Stimulated activated CD4-positive, alpha-beta T cell treated with anti-CD3 and anti-CD28 coated beads, Interleukin-4, amount 100 ng/mL, for 4 hours (primary cell): Measurements from ENCODE around the gene ZSCAN5B.
"Not testable (repeated sequence)": the region's sequence is repeated elsewhere in the genome, so short reads cannot be mapped to it uniquely, and the experiment has no call there.

ENCODE experiments used
- DNase-seq, 2 experiments: peaks; one replicate each; pipeline ENCODE4 v3.0.0-alpha.2; 2020

ZSCAN5B gene

DNA sequence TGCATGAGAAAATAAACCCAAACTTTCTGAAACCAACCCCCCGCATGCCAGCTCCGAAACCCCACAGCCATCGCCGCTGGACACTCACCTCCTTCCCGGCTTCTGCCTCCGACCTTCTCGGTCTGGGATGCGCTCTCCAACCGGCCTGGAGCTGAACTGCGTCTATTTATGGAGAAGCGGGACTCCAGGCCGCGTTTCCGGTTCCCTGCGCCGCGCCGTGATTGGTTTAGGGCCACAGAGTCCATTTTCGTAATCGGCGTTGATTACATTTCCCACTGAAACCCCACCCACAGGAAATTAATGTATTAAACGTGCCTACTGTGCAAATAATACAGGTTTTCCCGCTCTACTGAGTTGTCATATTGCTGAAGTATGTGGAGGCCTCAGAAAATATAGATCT, at the start of gene ZSCAN5B:
Gene ZSCAN5B, minus strand, starts transcription at position 138 of the 400 bp plus-strand sequence. CDS start 4,731 bp downstream, outside the sequence.
- DNase-seq: not testable (repeated sequence)

GRCh38 chr19:56245764-56246163, 48.2 kb upstream of the ZSCAN5B start:
- DNase-seq: not testable (repeated sequence)

GRCh38 chr19:56245121-56245740, 47.6 kb upstream of the ZSCAN5B start:
- no peak for DNase-seq

- DNase-seq: no peak
Observed at GRCh38 chr19:56223481-56223880, 25.9 kb upstream of the ZSCAN5B start.

GRCh38 chr19:56222901-56223300, 25.3 kb upstream of the ZSCAN5B start:
- no peak for DNase-seq

DNA sequence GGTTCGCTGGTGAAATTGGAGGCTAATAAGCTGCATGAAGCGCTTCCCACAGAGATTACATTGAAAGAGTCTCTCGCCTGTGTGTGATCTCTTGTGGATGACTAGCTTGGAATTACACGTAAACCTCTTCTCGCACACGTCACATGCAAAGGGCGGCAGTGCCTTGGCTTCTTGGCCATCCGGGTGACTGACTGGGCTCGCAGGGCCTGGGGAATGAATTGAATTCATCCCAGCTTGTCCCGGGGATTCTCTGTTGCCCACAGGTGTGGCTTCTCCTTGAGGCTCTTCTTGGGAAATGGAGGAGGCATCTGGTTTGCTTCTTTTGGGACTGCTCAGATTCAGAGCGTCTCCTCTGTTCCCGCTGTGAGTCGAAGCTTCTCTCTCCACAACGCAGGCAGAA, 24.3 kb upstream of the ZSCAN5B start:
- no peak for DNase-seq

DNA sequence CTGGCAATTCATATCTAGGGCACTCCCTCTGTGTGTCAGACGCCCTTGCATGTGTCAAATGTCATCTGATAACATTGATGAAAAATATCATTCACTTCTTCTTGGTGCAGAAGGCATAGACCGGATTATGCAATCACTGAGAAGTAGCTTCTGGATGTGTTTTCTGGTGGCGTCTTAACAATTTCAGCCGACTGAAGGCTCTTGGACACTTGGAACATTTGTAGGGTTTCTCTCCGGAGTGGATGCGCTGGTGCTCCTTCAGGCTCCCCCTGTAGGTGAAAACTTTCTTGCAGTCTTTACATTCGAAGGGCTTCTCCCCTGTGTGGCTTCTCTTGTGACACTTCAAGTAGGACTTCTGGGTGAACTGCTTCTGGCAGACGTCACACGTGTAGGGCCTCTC, 23.9 kb upstream of the ZSCAN5B start:
- not testable (repeated sequence) for DNase-seq

- no peak for DNase-seq
Observed at GRCh38 chr19:56218961-56219360, 21.4 kb upstream of the ZSCAN5B start.

- DNase-seq: no peak
Observed at GRCh38 chr19:56217039-56217949, 19.7 kb upstream of the ZSCAN5B start.

GRCh38 chr19:56211718-56212117, 14.1 kb upstream of the ZSCAN5B start:
- DNase-seq: no peak

- DNase-seq: not testable (repeated sequence)
Observed at GRCh38 chr19:56210036-56210435, 12.5 kb upstream of the ZSCAN5B start.

GRCh38 chr19:56209091-56209490, 11.5 kb upstream of the ZSCAN5B start:
- DNase-seq: no peak

DNA sequence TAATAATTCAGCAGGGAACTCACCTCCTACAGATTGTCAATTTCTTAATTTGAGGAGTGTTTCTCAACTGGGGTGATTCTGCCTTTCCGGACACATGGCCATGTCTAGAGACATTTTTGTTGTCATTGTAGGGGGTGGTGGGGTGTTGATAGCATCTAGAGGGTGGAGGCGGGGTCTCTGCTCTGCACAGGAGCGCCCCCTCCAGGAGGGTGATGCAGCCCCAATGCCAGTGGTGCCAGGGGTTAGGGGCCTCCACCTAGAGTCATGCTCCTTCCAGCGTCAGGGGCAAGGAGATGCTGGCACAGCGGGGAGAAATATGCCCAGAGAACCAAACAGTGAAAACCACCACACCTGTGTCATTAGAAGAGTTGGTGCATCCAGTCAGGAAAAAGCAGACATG, 10.0 kb upstream of the ZSCAN5B start:
- not testable (repeated sequence) for DNase-seq

GRCh38 chr19:56201973-56202372, 4.4 kb upstream of the ZSCAN5B start, which contains the start of gene ZSCAN5C:
ZSCAN5C (plus strand) TSS chr19:56202273; CDS start chr19:56205914, 3,641 bp downstream.
- DNase-seq: no peak

GRCh38 chr19:56199687-56200086, 2.1 kb upstream of the ZSCAN5B start:
- DNase-seq: no peak

- no peak for DNase-seq
Observed at GRCh38 chr19:56193981-56194640, 3.5 kb downstream of the ZSCAN5B start.

DNA sequence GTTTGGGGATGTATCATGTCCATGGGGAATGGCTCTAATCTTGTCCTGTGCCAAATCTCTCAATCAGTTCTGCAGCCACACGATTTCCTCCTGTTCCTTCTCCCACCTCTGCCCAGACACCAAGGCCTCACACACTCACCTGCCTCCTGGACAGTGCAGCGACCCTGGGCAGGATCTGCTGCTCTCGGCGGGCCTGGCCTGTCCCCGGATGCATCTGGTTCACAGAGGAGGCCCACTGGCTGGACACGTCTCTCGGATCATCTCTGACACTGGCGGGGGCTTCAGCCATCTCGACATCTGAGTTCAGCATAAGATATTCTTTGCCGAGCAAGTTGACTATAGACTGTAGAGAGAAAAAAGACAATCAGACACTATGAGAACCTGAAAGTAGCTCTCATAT, 5.9 kb downstream of the ZSCAN5B start:
- DNase-seq: no peak

DNA sequence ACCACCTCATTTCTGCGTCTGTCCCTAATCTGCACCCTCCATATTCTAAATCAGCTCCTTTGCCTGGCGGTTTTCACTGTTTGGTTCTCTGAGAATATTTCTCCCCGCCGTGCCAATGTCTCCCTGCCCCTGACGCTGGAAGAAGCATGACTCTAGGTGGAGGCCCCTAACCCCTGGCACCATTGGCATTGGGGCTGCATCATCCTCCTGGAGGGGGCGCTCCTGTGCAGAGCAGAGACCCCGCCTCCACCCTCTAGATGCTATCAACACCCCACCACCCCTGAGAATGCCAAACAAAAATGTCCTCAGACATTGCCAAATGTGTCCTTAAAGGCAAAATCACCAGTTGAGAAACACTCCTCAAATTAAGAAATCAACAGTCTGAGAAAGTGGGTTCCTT, 6.5 kb downstream of the ZSCAN5B start:
- DNase-seq: no peak

- DNase-seq: no peak
Observed at GRCh38 chr19:56189785-56190184, 7.8 kb downstream of the ZSCAN5B start.

- no peak for DNase-seq
Observed at GRCh38 chr19:56177564-56178243, 19.9 kb downstream of the ZSCAN5B start.

DNA sequence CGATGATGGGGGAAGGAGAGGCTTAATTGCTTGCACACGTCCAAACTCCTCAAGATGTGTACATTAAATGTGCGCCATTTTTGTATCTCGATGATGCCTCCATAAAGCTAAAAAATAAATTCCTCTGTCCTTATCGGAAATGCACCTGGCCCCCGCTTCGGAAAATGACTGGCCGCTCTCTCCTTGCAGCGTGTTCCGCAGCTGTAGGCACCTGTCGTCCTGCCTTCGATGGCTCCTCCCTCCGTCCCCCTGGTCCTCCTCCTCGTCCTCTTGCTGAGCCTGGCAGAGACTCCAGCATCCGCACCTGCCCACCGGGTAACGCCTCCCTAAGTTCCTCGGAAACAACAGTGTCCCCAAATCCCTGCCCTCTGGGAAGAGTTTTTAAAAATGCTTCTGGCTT, 20.7 kb downstream of the ZSCAN5B start:
- no peak for DNase-seq

DNA sequence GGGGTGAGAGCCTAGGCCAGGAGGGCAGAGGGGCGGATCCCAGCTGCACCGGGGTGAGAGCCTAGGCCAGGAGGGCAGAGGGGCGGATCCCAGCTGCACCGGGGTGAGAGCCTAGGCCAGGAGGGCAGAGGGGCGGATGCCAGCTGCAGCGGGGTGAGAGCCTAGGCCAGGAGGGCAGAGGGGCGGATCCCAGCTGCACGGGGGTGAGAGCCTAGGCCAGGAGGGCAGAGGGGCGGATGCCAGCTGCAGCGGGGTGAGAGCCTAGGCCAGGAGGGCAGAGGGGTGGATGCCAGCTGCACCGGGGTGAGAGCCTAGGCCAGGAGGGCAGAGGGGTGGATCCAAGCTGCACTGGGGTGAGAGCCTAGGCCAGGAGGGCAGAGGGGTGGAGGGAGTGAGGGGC, 21.3 kb downstream of the ZSCAN5B start:
- DNase-seq: not testable (repeated sequence)

DNA sequence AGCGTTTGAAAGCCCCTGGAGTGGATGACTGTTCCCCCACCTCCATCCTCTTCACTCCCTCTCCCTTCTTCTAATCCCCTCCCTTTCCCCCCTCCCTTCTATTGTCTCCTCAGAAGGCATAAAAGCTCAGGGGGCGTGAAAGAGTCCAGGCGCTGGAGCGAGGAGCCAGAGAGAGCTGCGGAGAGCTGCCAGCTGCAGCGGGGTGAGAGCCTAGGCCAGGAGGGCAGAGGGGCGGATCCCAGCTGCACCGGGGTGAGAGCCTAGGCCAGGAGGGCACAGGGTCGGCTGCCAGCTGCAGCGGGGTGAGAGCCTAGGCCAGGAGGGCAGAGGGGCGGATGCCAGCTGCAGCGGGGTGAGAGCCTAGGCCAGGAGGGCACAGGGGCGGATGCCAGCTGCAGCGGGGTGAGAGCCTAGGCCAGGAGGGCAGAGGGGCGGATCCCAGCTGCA, 21.7 kb downstream of the ZSCAN5B start, which contains the start of gene GALP:
Gene GALP, plus strand, starts transcription at position 148 of the 447 bp plus-strand sequence. CDS start 1,101 bp downstream, outside the sequence.
- not testable (repeated sequence) for DNase-seq
